ENCODE measurements around the gene MYRF. TPM values are rescaled to one million over a fixed set of nuclear protein-coding genes. Genes with fewer than 3 reads are reported as not detected.

Gene MYRF
- total RNA-seq, 2 experiments from 2014 or later = 0.19 to 1.1 TPM

GRCh38 chr11:61714916-61715315 is 37.5 kb upstream of the MYRF start:
- no peaks in the 10 kb centered on the region for H3K79me2 ChIP-seq (ENCODE audit: insufficient read depth, low read depth, low read length)
- no peaks in the 10 kb centered on the region for H3K4me1 ChIP-seq (ENCODE audit: insufficient read depth, low read length, poor library complexity, severe bottlenecking)
- no peaks in the 10 kb centered on the region for H4K20me1 ChIP-seq (ENCODE audit: insufficient read depth, low read length)
- BruUV-seq (replicated peaks) = no TSS peak
- H3K27ac ChIP-seq (ENCODE audit: low read depth, low read length, poor library complexity, severe bottlenecking) = no peak overlapping the region
- POLR2A ChIA-PET = no interaction called here
- H3K9me3 ChIP-seq (ENCODE audit: low read length) = no peaks in the 10 kb centered on the region
- no peak overlapping the region for H3K4me3 ChIP-seq (ENCODE audit: low read depth, low read length, poor library complexity, severe bottlenecking)
- no peaks in the 10 kb centered on the region for H3K9me2 ChIP-seq (ENCODE audit: insufficient read depth, low read length)
- H3K4me2 ChIP-seq (ENCODE audit: low read length) = no peak overlapping the region
- no peaks in the 10 kb centered on the region for H3K36me3 ChIP-seq (ENCODE audit: insufficient read depth, low read length)
- TF ChIP-seq CTCF (conservative IDR thresholded peaks at IDR 0.05; ENCODE audit: low read length) (no peak), EZH2phosphoT487 (IDR thresholded peaks at IDR 0.05; ENCODE audit: borderline replicate concordance, low read depth, low read length) (no peak)
- H2AFZ ChIP-seq (ENCODE audit: low read length) = no peak overlapping the region
- intact Hi-C loops (cut with micrococcal nuclease; ENCODE audit: unreplicated experiment) = no loop called here
- CTCF ChIA-PET (ENCODE audit: unreplicated experiment) = interaction anchor here (0.6 kb wide), 1 partner anchor 33 kb away, joined by 3 read pairs; no protein-coding TSS in a partner anchor
- no peak for DNase-seq (ENCODE audit: low spot score)

DNA sequence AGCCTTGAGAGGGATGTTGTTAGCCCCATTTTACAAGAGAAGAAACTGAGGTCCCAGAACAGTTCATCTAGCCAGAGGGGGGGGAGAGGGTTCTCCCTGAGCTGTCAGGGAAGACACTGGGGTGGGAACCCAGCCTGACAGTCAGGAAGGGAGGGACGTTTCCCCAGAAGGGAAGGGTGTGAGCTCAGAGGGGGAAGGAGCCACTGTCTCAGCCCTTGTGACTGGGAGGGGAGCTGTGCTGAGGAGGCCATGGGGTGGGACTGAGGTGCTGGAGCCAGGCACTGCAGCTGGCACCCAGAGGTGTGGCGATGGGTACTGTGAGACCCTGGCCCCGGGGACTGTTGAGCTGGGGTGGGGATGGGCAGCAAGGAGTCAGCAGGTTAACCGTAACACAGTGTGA is 36.6 kb upstream of the MYRF start:
- no peak for DNase-seq (ENCODE audit: low spot score)
- ChIA-PET POLR2A (no interaction called here), CTCF (ENCODE audit: unreplicated experiment) (no interaction called here)
- no peaks in the 10 kb centered on the region for H3K4me1 ChIP-seq (ENCODE audit: insufficient read depth, low read length, poor library complexity, severe bottlenecking)
- no peaks in the 10 kb centered on the region for H3K79me2 ChIP-seq (ENCODE audit: insufficient read depth, low read depth, low read length)
- no peak overlapping the region for H3K27ac ChIP-seq (ENCODE audit: low read depth, low read length, poor library complexity, severe bottlenecking)
- no peak overlapping the region for H3K4me2 ChIP-seq (ENCODE audit: low read length)
- BruUV-seq (replicated peaks) = no TSS peak
- no peaks in the 10 kb centered on the region for H3K36me3 ChIP-seq (ENCODE audit: insufficient read depth, low read length)
- no peaks in the 10 kb centered on the region for H4K20me1 ChIP-seq (ENCODE audit: insufficient read depth, low read length)
- no peak overlapping the region for H3K4me3 ChIP-seq (ENCODE audit: low read depth, low read length, poor library complexity, severe bottlenecking)
- TF ChIP-seq EZH2phosphoT487 (IDR thresholded peaks at IDR 0.05; ENCODE audit: borderline replicate concordance, low read depth, low read length) (no peak), CTCF (conservative IDR thresholded peaks at IDR 0.05; ENCODE audit: low read length) (no peak)
- H3K9me3 ChIP-seq (ENCODE audit: low read length) = no peaks in the 10 kb centered on the region
- intact Hi-C loops (cut with micrococcal nuclease; ENCODE audit: unreplicated experiment) = no loop called here
- H3K9me2 ChIP-seq (ENCODE audit: insufficient read depth, low read length) = no peaks in the 10 kb centered on the region
- no peak overlapping the region for H2AFZ ChIP-seq (ENCODE audit: low read length)

DNA sequence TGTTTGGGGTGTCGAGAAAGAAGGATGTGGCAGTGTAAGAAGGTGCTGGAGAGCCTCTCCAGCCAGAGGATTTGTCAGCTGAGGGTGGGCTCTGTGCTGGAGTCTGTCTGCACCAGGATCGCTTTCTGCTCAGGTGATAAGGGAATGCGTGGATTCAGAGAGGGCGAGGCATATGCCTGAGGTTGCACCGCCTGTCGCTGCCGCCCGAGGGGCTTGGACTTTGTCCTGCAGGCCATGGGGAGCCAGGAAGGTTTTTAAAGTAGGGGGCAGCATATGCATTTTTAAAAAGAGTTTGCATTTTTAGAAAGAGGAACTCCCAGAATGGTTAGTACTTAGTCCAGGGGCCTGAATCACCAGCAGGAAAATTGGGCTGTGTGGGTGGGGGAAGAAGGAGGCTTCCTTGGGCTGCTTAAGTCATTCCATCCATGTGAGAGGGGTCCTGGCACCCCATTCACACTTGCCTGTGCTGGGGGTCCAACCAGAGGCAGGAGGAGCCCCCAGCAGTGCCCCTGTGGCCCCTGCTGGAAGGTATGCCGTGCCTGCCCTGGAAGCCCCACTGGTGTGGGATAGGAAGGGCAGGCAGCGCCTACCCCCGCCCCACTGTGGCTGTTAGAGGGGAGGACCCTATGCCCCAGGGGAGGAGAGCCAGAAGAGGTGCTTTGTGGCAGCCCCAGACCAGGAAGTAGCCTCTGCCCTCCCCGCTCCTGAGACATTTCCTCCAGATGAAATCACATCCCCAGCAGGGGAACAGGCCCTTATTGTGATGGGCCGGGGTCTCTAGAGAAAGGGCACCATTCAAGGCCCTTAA is 35.8 kb upstream of the MYRF start:
- Histone ChIP-seq H3K4me3 (ENCODE audit: low read depth, low read length, poor library complexity, severe bottlenecking) (no peak overlapping the region), H3K4me1 (ENCODE audit: insufficient read depth, low read length, poor library complexity, severe bottlenecking) (no peaks in the 10 kb centered on the region), H3K36me3 (ENCODE audit: insufficient read depth, low read length) (no peaks in the 10 kb centered on the region), H3K79me2 (ENCODE audit: insufficient read depth, low read depth, low read length) (no peaks in the 10 kb centered on the region), H4K20me1 (ENCODE audit: insufficient read depth, low read length) (no peaks in the 10 kb centered on the region), H3K9me2 (ENCODE audit: insufficient read depth, low read length) (no peaks in the 10 kb centered on the region), H3K9me3 (ENCODE audit: low read length) (no peaks in the 10 kb centered on the region), H3K4me2 (ENCODE audit: low read length) (no peak overlapping the region), H2AFZ (ENCODE audit: low read length) (no peak overlapping the region), H3K27ac (ENCODE audit: low read depth, low read length, poor library complexity, severe bottlenecking) (no peak overlapping the region)
- DNase-seq (ENCODE audit: low spot score) = no peak
- CTCF ChIA-PET (ENCODE audit: unreplicated experiment) = no interaction called here
- no peak for TF ChIP-seq CTCF (conservative IDR thresholded peaks at IDR 0.05; ENCODE audit: low read length)
- TF ChIP-seq EZH2phosphoT487 (IDR thresholded peaks at IDR 0.05; ENCODE audit: borderline replicate concordance, low read depth, low read length) = no peak
- POLR2A ChIA-PET = no interaction called here
- no TSS peak for BruUV-seq (replicated peaks)
- intact Hi-C loops (cut with micrococcal nuclease; ENCODE audit: unreplicated experiment) = no loop called here

All from OCI-LY7 (cell line).